Left kidney (tissue), 2 donors: ENCODE results near the gene TAOK1. TPM values are rescaled to one million over a fixed set of nuclear protein-coding genes. Genes with fewer than 3 reads are reported as not detected.

Experiments
- DNase-seq: peaks from one replicate; pipeline ENCODE4 v3.0.0-alpha.2; 2013
- polyA plus RNA-seq: library from polyadenylated mRNA; unstranded; fragments of 120-200 nt; gene quantifications from one replicate; pipeline ENCODE4 v1.2.1, GENCODE V29; 2013; ENCODE audit not compliant: insufficient read length

Gene TAOK1
- polyA plus RNA-seq, 1 donor: 56.2 TPM

DNA sequence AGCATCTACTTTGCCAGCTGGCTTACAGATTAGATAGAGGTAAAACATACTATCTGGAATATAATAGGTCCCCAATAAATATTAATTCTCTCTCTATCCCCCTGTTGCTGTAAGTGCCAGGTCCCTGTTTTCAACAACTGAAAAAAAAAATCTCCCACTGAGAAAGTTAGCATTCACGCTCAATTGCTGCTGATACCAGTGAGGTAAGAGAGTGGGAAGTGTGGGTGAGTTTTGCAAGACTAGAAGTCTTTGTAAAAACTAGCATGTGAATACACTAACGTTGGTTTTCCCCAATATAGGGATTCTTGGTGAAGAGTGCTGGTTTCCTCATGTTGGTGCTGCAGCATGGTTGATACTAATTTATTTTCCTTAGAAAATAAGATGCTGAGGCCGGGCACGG, 11.7 kb upstream of the TAOK1 start:
- DNase-seq: no peak

DNA sequence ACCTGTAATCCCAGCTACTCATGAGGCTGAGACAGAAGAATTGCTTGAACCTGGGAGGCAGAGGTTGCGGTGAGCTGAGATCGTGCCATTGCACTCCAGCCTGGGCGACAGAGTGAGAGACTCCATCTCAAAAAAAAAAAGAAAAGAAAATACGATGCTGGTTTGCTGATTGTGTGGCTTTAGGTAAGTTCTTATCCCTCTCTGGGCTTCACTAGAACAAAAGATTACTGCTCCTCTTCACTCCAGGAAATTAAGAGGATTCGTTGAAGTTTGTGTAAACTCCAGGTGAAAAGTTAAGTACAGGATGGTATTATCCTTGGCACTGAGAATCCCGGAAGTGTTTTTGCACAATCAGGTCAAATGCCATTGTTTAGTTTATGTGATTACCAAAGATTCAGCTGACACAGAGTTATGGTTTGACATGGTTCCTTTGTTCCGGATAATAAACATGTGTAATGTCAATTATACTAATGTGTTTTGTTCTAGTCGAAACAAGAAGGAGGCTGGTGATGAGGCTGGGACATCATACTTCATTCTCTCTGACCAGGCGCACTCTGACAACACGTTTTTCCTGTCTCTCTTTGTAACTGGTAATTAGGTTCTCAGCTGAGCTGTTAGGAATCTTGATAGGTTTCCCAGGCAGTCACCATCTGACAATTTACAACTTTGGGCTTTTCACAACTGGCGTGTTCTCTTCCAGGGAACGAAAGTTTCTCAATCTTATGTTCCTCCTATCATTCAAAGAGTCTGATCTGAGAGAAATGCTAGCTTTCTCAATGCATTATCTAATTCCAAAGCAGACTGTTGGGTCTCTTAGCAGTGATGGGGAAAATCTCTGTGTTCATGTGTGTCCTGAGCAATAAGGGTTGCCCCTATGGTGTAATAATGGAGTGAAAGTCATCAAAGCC, 10.8 kb upstream of the TAOK1 start:
- DNase-seq: no peak

DNA sequence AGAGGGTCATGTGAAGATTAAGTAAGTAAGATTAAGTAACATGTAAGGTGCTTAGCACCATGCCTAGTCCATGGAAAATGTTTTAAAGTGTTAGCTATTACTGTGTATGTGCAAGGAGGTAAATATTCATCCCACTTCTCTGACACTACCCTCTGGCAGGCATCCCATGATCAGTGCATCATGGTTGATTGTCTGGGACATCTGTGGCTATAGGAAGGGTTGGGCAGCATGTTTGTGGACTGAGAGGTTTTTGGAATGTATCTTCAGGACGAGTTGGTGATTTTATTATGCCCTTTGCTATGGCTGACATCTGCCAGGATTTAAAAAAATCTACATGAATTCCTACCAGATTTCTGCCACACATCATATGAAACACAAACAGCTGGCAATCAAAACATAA, 6.5 kb upstream of the TAOK1 start:
- DNase-seq: no peak

DNA sequence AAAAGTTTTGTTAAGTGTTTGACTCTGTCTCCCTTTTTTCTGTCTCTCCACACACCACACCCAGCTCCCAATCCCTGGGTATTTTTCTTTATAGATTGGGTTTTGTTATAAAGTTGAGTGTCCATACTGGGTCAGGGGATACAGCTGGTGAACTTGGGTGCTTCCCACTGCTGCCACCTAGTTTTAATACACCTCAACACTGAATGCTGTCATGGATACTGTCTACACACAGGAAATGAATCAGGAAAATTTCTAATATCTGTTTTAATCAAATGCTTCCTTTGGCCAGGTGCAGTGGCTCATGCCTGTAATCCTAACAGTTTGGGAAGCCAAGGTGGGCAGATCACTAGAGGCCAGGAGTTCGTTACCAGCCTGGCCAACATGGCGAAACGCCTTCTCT, 5.3 kb upstream of the TAOK1 start:
- no peak for DNase-seq

DNA sequence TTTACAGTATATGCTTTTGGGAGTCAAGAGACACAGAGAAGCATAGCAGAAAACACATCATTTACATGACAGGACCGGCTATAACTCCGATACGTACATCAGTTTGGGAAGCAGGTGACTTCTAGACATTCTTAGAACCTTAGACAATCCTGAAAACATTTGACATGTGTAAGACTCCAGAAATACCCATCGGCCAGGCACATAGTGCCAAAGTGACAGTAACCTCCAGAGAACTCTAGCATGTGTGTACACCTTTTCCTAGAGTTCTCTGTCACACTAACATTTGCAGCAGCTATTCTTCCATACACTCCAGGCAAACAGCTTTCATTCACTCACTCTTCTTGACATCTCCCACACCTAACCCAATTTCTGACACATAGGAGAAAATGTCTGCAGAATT, 3.4 kb upstream of the TAOK1 start:
- DNase-seq: no peak

DNA sequence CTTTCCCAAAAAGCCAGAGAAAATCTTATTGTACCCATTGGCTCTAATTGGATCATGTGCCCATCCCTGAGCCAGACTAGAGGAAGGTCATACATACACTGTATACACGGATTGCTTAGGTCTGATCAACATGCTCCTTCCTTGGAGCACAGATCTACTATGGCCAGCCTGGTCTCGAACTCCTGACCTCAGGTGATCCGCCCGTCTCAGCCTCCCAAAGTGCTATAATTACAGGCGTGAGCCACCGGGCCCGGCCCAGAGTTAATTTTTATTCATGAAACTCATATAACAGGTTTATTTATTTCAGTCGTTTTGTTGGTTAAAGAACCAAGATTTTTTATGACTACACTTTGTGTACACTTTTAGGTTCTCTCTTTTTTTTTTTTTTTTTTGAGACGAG, 1.2 kb upstream of the TAOK1 start:
- DNase-seq: no peak

DNA sequence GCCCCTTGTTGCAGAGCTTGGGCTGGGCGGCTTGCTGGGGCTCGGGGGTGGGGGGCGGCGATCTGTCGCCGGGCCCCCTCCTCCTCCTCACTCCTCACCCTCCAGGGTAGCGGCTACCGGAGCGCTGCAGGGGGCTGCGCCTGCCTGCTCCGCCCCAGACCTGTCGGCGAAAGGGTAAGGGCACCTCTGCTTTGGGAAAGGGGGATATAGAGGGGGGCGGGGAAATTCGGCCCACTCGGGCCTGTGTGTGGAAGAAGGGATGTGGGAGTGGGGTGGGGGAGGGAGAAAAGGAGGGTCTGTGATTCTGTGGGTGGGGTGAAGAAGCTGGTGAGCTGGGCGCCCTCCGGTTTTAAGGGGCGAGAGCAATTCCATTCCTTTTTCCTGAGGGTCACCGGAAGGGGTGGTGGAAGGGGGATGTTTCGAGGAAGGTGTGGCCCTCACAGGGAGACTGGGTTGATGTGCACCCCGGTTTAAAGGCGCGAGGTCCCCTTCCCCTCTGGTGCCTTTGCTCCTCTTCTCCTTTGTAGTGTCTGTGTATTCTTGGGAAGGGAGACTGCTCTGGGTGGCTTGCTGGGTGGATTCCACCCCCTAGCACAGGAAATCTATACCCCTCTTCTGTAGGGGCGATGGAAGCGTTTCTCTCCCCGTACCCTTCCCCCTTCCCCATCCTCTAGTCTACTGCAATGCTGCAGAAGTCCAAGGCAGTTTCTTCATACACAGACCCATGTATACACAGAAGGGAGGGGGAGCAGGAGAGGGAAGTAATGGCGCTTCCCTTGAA, 878 bp downstream of the TAOK1 start:
- DNase-seq: no peak

DNA sequence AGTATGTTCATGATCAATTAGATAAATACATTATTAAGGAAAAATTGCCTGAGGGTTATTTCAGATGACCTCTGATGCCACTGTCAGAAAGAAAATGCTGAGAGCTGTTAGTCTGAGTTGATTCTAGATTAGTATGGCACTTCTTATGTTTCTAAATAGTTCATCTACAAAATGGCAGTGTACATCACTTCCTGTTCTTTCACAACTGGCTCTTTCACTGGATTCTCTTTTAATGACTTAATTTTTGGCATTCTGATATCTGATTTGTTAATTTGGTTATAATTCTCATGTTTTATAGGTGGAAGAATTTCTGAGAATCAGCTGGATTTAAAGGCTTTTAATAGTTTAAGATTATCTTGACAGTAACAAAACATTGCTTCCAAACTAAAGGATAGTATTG, 3.3 kb downstream of the TAOK1 start:
- DNase-seq: no peak

DNA sequence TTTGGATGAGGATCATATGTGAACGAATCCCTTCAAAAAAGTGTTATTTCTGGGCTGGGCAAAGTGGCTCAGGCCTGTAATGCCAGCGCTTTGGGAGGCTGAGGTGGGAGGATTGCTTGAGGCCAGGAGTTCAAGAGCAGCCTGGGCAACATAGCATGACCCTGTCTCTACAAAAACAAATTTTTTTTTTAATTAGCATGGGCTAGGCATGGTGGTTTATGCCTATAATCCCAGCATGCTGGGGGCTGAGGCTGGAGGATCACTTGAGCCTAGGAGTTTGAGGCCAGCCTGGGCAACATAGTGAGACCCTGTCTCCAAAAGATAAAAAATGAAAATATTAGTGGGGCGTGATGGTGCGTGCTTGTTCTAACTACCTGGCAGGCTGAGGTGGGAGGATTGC, 4.6 kb downstream of the TAOK1 start:
- DNase-seq: no peak

DNA sequence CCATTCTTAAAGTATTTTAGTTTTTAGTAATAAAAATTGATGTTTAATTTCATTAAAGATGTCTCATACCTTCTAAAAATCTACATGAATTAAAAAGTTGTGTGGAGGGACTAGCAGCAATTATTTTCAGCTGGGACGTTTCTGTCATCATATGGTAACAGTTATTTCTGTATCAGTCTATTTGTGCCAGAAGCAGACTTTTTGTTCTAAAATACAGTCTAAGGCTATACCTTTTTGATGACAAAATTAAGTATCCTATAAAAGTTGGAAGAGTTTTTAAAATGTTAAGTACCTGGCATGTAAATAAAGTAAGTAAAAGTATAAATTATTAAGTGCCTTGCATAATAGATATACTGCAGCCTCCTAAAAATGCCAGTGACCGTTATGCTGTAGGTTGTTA, 5.9 kb downstream of the TAOK1 start:
- no peak for DNase-seq

DNA sequence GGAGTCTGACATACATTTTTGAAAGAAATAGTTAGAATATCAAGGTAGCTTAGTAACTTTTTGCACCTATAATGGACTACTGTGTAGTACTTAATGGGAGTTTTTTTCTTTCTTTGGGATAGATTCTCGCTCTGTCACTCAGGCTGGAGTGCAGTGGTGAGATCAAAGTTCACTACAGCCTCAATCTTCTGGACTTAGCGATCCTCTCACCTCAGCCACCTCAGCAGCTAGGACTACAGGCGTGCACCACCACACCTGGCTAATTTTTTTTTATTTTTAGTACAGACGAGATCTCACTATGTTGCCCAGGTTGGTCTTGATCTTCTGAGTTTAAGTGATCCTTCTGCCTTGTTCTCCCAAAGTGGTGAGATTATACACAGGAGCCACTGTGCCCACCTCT, 9.5 kb downstream of the TAOK1 start:
- DNase-seq: no peak

DNA sequence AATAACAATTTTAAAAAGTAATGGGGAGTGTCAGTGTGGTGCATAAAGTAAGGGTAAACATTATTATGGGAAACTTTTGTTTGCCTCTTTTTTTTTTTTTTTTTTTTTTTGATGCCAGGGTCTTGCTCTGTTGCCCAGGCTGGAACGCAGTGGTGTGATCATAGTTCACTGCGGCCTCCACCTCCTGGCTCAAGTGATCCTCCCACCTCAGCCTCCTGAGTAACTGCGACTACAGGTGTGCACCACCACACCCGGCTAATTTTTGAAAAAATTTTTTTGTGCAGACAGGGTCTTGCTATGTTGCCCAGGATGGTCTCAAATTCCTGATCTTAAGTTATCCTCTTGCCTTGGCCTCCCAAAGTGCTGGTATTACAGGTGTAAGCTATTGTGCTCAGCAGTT, 10.7 kb downstream of the TAOK1 start:
- DNase-seq: no peak

DNA sequence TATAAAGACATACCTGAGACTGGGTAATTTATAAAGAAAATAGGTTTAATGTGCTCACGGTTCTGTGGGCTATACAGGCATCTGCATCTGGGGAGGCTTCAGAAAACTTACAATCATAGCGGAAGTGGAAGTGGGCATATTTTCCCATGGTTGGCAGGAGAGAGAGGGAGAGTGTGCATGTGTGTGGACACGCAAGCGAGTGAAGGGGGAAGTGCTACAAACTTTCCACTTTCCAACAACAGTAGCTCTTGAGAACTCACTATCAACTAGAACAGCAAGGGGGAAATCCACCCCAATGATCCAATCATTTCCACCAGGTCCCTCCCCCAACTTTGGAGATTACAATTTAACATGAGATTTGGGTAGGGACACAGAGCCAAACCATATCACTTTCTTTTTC, 11.1 kb downstream of the TAOK1 start:
- no peak for DNase-seq

DNA sequence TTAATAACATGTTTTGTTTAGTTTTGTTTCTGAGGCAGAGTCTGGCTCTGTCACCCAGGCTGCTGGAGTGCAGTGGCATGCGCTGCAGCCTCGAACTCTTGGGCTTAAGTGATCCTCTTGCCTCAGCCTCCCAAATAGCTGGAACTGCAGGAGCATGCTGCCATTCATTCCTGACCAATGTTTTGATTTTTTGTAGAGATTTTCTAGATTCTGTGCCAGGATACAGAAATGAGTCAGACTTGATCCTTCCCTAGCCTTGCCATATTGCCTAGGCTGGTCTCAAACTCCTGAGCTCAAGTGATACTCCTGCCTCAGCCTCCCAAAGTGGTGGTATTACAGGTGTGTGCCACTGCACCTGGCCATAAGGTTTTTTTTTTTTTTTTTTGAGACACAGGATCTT, 17.7 kb downstream of the TAOK1 start:
- no peak for DNase-seq

DNA sequence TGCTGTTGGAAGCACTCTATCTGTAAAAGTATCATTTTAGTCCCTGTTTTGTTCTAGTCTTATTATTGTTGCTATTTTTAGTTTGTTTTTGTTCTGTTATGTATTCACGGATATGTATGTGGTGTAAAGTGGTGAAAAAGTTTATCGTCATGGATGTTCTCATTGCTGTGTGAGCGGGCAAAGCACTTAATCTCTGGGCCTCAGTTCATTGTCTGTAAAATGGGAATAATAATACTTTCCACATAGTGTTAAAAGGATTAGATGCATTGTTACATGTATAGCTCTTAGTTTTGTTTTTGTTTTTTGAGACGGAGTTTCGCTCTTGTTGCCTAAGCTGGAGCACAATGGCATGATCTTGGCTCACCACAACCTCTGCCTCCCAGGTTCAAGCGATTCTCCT, 19.8 kb downstream of the TAOK1 start:
- DNase-seq: no peak

DNA sequence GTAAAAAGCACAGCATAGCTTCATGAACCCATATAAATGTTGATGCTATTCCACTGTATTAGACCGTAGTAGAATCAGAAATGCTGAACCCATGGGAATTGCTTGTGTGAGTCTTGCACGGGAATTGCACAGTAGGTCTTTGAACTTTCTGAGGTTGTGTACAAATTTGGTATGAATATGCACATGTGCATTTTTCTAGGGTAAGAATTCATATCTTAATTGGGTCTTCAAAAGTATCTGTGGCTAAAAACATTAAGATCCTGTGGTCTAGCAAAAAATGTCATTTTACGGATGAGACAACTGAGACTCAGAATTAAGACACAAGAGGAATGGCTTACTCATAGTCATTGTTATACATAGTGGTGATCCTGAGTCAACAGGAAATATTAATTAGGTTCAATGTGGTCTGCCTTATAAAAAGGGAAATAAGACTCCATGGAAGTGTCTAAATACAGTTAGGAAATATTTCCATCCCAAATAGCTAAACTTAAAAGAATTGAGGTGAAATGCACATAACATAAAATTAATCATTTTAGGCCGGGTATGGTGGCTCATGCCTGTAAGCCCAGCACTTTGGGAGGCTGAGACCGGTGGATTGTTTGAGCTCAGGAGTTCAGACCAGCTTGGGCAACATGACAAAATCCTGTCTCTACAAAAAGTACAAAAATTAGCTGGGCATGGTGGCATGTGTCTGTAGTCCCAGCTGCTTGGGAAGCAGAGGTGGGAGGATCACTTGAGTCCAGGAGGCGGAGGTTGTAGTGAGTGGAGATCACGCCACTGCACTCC, 22.8 kb downstream of the TAOK1 start:
- no peak for DNase-seq

DNA sequence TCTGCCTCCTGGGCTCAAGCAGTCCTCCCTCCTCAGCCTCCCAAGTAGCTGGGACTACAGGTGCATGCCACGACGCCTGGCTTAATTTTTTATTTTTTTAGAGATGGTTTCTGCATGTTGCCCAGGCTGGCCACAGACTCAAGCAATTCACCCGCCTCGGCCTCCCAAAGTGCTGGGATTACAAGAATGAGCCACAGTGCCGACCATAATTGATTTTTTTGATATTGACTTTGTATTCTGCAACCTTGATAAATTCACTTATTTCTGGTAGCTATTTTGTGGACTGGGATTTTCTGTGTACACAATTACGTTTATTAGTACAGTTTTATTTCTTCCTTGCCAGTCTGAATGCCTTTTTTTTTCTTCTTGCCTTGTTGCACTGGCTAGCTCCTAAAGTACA, 30.0 kb downstream of the TAOK1 start:
- DNase-seq: no peak

DNA sequence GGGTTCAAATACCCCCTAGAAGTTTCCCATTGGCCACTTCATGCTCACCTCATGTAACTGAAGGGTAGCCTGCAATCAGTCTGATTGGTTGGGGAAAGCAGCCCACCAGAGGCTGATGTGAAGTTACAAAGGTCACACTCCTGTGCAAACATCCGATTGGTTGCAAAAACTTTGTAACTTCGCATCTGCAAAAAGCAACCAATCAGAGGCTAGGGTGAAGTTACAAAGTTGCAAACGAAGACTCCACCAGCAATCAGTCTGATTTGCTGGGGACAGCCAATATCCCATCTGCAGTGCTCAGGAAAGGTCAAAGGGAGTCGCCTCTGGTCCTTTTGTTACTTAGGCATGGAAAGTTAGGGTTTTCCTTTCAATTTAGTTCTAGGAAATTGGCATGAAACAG, 40.1 kb downstream of the TAOK1 start:
- DNase-seq: no peak

DNA sequence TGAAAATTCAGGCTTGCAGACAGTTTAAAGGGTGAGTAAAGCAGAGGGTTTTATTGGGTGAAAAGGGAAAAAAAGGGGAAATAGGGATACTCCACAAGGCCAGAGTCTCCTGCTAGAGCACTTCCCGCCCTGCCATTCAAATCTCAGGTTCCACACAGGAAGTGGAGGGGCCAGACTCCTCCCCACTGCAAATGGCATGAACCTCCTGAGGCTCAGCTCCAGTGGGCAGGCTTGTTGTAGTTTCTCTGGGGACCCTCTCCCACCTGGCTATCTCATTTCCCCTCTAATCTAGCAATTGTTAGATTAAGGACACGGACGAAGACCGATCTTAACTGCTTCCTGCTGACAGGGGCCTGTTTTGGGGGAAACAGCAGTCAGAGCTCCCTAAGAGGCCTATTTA, 43.4 kb downstream of the TAOK1 start:
- peak; percentile 14 for DNase-seq

DNA sequence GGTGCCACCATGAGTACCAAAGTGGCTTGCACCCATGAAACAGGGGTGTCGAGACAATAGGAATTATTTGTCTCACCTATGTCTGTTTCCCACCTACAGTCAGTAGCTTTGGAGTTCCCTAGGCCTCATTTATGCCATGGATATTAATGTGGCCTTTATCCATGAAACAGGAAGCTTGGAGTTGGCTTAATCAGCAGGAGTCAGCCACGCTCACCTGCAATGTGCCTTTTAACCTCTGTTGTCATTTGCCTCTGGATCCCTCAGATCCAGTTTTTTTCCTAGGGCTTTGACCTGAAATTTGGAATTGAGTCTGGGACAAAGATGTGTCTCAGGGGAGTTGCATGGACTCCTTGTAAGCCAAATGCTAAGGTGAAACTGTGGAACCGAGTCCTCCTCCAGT, 44.4 kb downstream of the TAOK1 start:
- DNase-seq: no peak

DNA sequence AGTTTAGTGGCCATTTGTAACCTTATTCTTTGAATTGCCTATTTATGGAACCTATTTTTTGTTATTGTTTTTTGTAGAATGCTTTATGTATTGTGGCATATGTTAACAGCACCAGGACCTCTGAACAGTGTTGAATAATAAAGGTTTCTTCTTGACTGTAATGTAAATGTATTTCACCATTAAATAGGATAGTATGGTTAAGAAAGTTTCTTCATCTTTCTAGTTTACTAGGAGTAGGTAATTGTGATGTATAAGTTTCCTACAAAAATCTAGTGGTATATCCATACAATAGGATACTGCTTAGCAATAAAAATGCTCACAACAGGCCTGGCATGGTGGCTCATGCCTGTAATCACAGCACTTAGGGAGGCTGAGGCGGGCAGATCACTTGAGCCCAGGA, 52.3 kb downstream of the TAOK1 start:
- DNase-seq: no peak

DNA sequence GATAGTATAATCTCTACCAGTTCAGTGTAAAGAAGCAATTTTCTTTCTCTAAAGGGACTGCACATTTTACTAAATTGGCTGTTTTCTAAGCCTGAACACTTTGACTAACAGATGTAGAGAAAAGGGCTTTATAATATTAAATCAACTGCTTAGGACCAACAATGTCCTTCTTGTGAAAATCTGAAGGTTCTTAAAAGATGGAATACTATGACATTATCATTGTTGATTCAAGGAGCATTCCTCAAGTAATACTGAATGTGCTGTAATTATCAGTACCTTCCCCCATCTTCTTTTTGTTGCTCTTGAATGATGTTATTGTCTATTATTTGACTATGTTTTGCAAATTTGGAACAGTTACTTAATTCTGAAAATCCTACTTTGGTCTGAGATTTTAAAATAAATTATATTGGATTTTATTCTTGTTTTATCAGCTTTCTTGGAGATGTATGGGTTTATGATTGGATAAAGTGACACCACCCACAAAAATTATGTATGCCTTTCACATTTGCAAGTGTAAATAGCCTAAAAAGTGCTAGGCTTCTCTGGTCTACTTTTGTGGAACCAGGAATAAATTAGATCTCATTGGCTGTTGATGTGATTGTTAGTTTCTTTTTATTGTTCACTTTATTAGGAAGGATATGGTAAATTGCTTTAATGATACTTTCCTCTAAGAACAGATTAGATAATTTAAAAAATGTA, 53.0 kb downstream of the TAOK1 start:
- DNase-seq: no peak
